HCT116 (cell line): ENCODE results near the gene B3GALT6.

Source experiments
- POLR2A ChIP-seq: IDR thresholded peaks from 2 replicates; pipeline ENCODE4 v1.7.0; 2011; ENCODE audit warnings: borderline replicate concordance; ENCODE audit not compliant: insufficient read depth, insufficient read length; ENCODE audit errors: extremely low read depth
- TF ChIP-seq, protein P1 (sequence below), 3 experiments: fragments of 200-600 bp in 1 of 3; sonication (generic) in 1 of 3; IDR thresholded peaks in 2 of 3; conservative IDR thresholded peaks in 1 of 3; 2 replicates each; pipeline ENCODE4 v1.5.1; 2012 to 2017; ENCODE audit warnings: low read depth in 2 of 3, low read length in 2 of 3, antibody characterized with exemption in 1 of 3, borderline replicate concordance in 1 of 3, control low read depth in 1 of 3, mild to moderate bottlenecking in 1 of 3, mixed read lengths in 1 of 3, mixed run types in 1 of 3, moderate library complexity in 1 of 3; ENCODE audit not compliant: insufficient read depth in 1 of 3
- TF ChIP-seq, protein P2 (sequence below): IDR thresholded peaks from 2 replicates; pipeline ENCODE4 v1.6.1; 2012

DNA sequence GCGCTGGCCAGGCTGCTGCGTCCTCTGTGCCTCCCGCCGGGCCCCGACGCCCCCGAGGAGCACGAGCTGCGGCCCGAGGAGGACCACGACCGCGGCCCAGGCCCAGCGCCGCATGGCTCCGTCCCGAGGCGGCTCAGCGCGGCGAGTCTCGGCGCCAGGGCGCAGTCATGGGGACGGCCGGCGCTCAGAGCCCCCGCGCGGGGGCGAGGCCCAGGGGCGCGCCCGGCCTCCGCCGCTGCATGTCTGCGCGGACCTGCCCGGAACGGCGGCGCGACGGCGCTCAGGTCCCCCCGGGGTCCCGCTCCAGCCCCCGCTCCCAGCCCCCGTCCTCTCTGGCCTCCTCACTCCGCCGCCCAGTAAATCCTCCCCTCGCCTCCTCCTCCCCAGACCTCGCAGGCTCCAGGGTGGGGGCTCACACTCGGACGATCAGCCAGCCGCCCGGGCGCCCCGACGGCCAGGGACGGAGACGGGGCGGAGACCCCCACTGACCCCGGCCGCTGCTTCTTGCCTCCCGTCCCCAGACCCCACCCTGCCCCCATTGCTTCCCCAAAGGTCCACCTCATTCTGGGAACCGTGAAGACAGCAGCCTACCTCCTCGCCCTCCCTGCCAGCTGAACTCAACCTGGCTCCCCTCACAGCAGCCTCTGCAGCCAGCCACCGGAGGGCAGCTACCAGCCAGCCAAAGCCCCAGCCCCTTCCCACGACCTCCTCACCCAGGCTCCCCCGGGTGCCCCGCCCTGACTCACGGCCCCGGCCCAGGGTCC lies 14.7 kb downstream of the B3GALT6 start, which contains the start of gene C1QTNF12:
- TF ChIP-seq, protein P1, sequence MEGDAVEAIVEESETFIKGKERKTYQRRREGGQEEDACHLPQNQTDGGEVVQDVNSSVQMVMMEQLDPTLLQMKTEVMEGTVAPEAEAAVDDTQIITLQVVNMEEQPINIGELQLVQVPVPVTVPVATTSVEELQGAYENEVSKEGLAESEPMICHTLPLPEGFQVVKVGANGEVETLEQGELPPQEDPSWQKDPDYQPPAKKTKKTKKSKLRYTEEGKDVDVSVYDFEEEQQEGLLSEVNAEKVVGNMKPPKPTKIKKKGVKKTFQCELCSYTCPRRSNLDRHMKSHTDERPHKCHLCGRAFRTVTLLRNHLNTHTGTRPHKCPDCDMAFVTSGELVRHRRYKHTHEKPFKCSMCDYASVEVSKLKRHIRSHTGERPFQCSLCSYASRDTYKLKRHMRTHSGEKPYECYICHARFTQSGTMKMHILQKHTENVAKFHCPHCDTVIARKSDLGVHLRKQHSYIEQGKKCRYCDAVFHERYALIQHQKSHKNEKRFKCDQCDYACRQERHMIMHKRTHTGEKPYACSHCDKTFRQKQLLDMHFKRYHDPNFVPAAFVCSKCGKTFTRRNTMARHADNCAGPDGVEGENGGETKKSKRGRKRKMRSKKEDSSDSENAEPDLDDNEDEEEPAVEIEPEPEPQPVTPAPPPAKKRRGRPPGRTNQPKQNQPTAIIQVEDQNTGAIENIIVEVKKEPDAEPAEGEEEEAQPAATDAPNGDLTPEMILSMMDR (IDR thresholded peaks at IDR 0.05 in 2 of 3, conservative IDR thresholded peaks at IDR 0.05 in 1 of 3; ENCODE audit: borderline replicate concordance in 1 of 3, insufficient read depth in 1 of 3, low read depth in 2 of 3, low read length in 2 of 3), result no peak
- TF ChIP-seq, protein P2, sequence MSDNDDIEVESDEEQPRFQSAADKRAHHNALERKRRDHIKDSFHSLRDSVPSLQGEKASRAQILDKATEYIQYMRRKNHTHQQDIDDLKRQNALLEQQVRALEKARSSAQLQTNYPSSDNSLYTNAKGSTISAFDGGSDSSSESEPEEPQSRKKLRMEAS, result no peak
- no peak for TF ChIP-seq POLR2A
